IMR-90 (cell line): ENCODE data around the gene SCARB1. TPM values are rescaled to one million over a fixed set of nuclear protein-coding genes. Genes with fewer than 3 reads are reported as not detected.
A peak's percentile ranks its signal among the peaks of the same experiment; 100 is the strongest.

Experiments
- ATAC-seq: fragments of 200-7000 bp; cut with Tn5 transposase; 2 replicates; pipeline ENCODE4 v1.9.1; 2020; ENCODE audit warnings: low read depth, mild to moderate bottlenecking, moderate library complexity
- BruUV-seq: library from RNA; stranded (reverse); fragments of 400-500 nt; replicated peaks from 2 replicates; lab custom pipeline; 2021; lab: Mats Ljungman, UMichigan
- CTCF ChIA-PET: fragments of 300-600 bp; formaldehyde crosslinking; extraction: SDS; loops from one replicate; lab custom pipeline; 2021; ENCODE audit warnings: antibody characterized with exemption; lab: Yijun Ruan, JAX
- POLR2A ChIA-PET: fragments of 300-600 bp; sonication (Branson Sonifier 250); formaldehyde crosslinking; loops from one replicate; lab custom pipeline; 2022; ENCODE audit warnings: antibody characterized with exemption; ENCODE audit not compliant: unreplicated experiment; lab: Charles Lee
- DNase-seq: peaks from one replicate; pipeline ENCODE4 v3.0.0; 2013
- H2AFZ ChIP-seq: replicated peaks from 2 replicates; pipeline ENCODE3; 2013; ENCODE audit warnings: low read length, mild to moderate bottlenecking; ENCODE audit not compliant: poor library complexity
- H2AK5ac ChIP-seq: 2 replicates; pipeline ENCODE4 v1.6.1; 2013; ENCODE audit warnings: low read depth, low read length, inconsistent platforms
- H2AK9ac ChIP-seq: replicated peaks from 2 replicates; pipeline ENCODE3; 2013; ENCODE audit warnings: mild to moderate bottlenecking, low read depth, low read length, moderate library complexity; ENCODE audit not compliant: poor library complexity
- H2BK120ac ChIP-seq: 2 replicates; pipeline ENCODE4 v1.6.1; 2013; ENCODE audit warnings: low read depth, low read length, inconsistent platforms
- H2BK15ac ChIP-seq: 3 replicates; pipeline ENCODE4 v1.6.1; 2013; ENCODE audit warnings: low read depth, low read length, inconsistent platforms
- H2BK20ac ChIP-seq: 2 replicates; pipeline ENCODE4 v1.6.1; 2013; ENCODE audit warnings: low read depth, mild to moderate bottlenecking, inconsistent platforms, low read length, moderate library complexity
- H2BK5ac ChIP-seq: 2 replicates; pipeline ENCODE4 v1.6.1; 2013; ENCODE audit warnings: mild to moderate bottlenecking, low read depth, low read length, inconsistent platforms; ENCODE audit not compliant: poor library complexity, severe bottlenecking
- H3K14ac ChIP-seq: replicated peaks from 2 replicates; pipeline ENCODE4 v1.6.1; 2013; ENCODE audit warnings: low read depth, low read length, inconsistent platforms
- H3K18ac ChIP-seq: 2 replicates; pipeline ENCODE4 v1.6.1; 2013; ENCODE audit warnings: low read depth, low read length, control low read depth
- H3K23ac ChIP-seq: 2 replicates; pipeline ENCODE4 v1.6.1; 2013; ENCODE audit warnings: low read depth, low read length, inconsistent platforms
- H3K27ac ChIP-seq: 2 replicates; pipeline ENCODE4 v1.5.1; 2013; ENCODE audit warnings: mild to moderate bottlenecking, control low read depth, low read length; ENCODE audit not compliant: insufficient read depth
- H3K27me3 ChIP-seq: 2 replicates; pipeline ENCODE4 v1.6.1; 2013; ENCODE audit warnings: low read length; ENCODE audit not compliant: control insufficient read depth, insufficient read depth
- H3K36me3 ChIP-seq: 2 replicates; pipeline ENCODE4 v1.6.1; 2013; ENCODE audit warnings: low read length, mixed read lengths; ENCODE audit not compliant: control insufficient read depth, insufficient read depth
- H3K4ac ChIP-seq: 2 replicates; pipeline ENCODE4 v1.6.1; 2013; ENCODE audit warnings: low read depth, low read length, inconsistent platforms
- H3K4me1 ChIP-seq: 2 replicates; pipeline ENCODE4 v1.6.1; 2013; ENCODE audit warnings: low read length, mixed read lengths; ENCODE audit not compliant: control insufficient read depth, insufficient read depth
- H3K4me2 ChIP-seq: 2 replicates; pipeline ENCODE4 v1.6.1; 2013; ENCODE audit warnings: low read depth, mild to moderate bottlenecking, control low read depth, low read length, moderate library complexity
- H3K4me3 ChIP-seq: 2 replicates; pipeline ENCODE4 v1.5.1; 2013; ENCODE audit warnings: low read depth, mild to moderate bottlenecking, control low read depth, low read length, moderate library complexity; ENCODE audit not compliant: insufficient read depth
- H3K56ac ChIP-seq: 2 replicates; pipeline ENCODE4 v1.6.1; 2013; ENCODE audit warnings: low read length, inconsistent platforms; ENCODE audit not compliant: insufficient read depth; ENCODE audit errors: extremely low read depth
- H3K79me1 ChIP-seq, 2 experiments: 2 replicates each; pipeline ENCODE4 v1.6.1; 2013; ENCODE audit warnings: low read length in 2 of 2, inconsistent platforms in 1 of 2, low read depth in 1 of 2
- H3K9ac ChIP-seq: 2 replicates; pipeline ENCODE4 v1.6.1; 2013; ENCODE audit warnings: low read depth, low read length, control low read depth
- H3K9me1 ChIP-seq: 2 replicates; pipeline ENCODE4 v1.6.1; 2013; ENCODE audit warnings: low read length, inconsistent platforms; ENCODE audit not compliant: insufficient read depth
- H3K9me3 ChIP-seq: 2 replicates; pipeline ENCODE4 v1.6.1; 2013; ENCODE audit warnings: low read length; ENCODE audit not compliant: control insufficient read depth, insufficient read depth
- H4K20me1 ChIP-seq: 2 replicates; pipeline ENCODE4 v1.6.1; 2013; ENCODE audit warnings: low read length, inconsistent platforms; ENCODE audit not compliant: insufficient read depth
- H4K5ac ChIP-seq: 2 replicates; pipeline ENCODE4 v1.6.1; 2013; ENCODE audit warnings: mild to moderate bottlenecking, low read depth, low read length, control low read depth
- H4K8ac ChIP-seq, 2 experiments: 2 replicates each; pipeline ENCODE4 v1.6.1; 2013; ENCODE audit warnings: low read depth in 2 of 2, low read length in 2 of 2, control low read depth in 1 of 2, inconsistent platforms in 1 of 2
- H4K91ac ChIP-seq: 2 replicates; pipeline ENCODE4 v1.6.1; 2013; ENCODE audit warnings: low read depth, low read length, inconsistent platforms; ENCODE audit not compliant: insufficient read depth
- MAFK ChIP-seq: IDR thresholded peaks from 2 replicates; pipeline ENCODE4 v1.6.1; 2012; ENCODE audit warnings: low read depth, low read length, improper control_type of control experiment
- MXI1 ChIP-seq: IDR thresholded peaks from 2 replicates; pipeline ENCODE4 v1.6.1; 2012; ENCODE audit warnings: low read depth, mild to moderate bottlenecking, low read length, moderate library complexity, borderline replicate concordance
- WGBS, 2 experiments: methylation state at CpG; one replicate each; pipeline versions ENCODE4 v1.1.5 to v1.1.7; 2013; ENCODE audit warnings: missing lambda C conversion rate in 2 of 2; ENCODE audit not compliant: insufficient read length in 1 of 2; ENCODE audit errors: extremely low coverage in 2 of 2; 5-methylcytosine and 5-hydroxymethylcytosine counted together
- dilution Hi-C: fragments of 300-500 bp; cut with HindIII; formaldehyde crosslinking; loops from one replicate; pipeline ENCODE4 v1.14.3; 2018; ENCODE audit warnings: low sequenced_read_pairs; ENCODE audit not compliant: unreplicated experiment
- in situ Hi-C: fragments of 300-500 bp; cut with MboI; formaldehyde crosslinking; loops from 3 replicates; pipeline ENCODE4 v1.14.3; 2019; ENCODE audit warnings: low sequenced_read_pairs, inconsistent platforms, mixed read lengths
- intact Hi-C: fragments of 100-400 bp; cut with micrococcal nuclease; formaldehyde crosslinking; loops from 2 replicates; pipeline ENCODE4 v1.10.0; 2022
- polyA plus RNA-seq, 3 experiments: library from polyadenylated mRNA; depleted of rRNA; stranded (reverse); fragments of >200 nt; gene quantifications; 2 replicates each; pipeline ENCODE4 v1.2.3, GENCODE V29; 2012; ENCODE audit warnings: low replicate concordance in 1 of 3
- total RNA-seq: library from RNA; depleted of rRNA; stranded (reverse); fragments of >200 nt; gene quantifications from 2 replicates; pipeline ENCODE4 v1.2.3, GENCODE V29; 2012

Gene SCARB1
- total and polyA plus RNA-seq, 2 of the 4 experiments (the other 2 are of a cell fraction), result 3.0 to 24.8 TPM

DNA sequence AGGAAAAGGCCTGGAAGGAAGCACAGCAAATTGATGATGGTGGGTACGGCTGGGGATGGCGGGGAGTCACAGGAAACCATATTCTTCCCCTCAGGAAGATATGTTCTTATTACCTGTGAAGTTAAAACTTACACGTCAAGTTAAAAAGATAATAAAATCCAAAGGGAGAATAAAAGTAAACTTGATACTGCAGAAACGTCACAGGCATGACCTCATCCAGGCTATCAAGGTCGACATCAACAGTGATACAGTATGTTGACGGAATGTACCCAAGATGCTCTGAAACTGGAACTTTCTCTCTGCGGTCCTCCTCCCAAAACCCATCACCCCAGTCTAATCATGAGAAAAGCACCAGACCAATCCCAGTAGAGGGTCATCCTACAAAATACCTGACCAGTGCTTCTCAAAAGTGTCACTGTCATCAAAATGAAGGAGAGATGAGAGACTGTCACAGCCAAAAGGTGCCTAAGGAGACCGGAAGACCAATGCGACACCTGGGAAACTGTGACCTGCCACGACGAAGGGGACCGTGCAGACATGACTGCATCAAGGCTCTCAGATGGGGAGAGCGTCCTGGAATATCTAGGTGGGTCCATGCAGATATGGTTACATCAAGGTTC lies 74.6 kb downstream of the SCARB1 start:
- Histone ChIP-seq H3K4ac (no peak overlapping the region), H3K27ac (no peak overlapping the region), H2BK5ac (no peak overlapping the region), H3K23ac (no peak overlapping the region), H3K9me1 (0 out of 2 replicates have a peak, but pooled peaks cover 5% of the 10 kb centered on the region), H2AFZ (no peak overlapping the region), H3K4me1 (peaks cover 5% of the 10 kb centered on the region; the same call in 1 of the 2 replicates), H4K8ac (no peak overlapping the region), H4K5ac (no peak overlapping the region), H2BK15ac (no peak overlapping the region), H3K9ac (no peak overlapping the region), H2AK9ac (no peak overlapping the region), H3K14ac (no peak overlapping the region), H3K56ac (no peak overlapping the region), H4K20me1 (no peaks in the 10 kb centered on the region), H3K79me1 (no peaks in the 10 kb centered on the region), H3K9me3 (no peaks in the 10 kb centered on the region), H2BK20ac (no peak overlapping the region), H3K4me3 (no peak overlapping the region), H3K27me3 (no peaks in the 10 kb centered on the region), H2BK120ac (no peak overlapping the region), H3K4me2 (no peak overlapping the region), H4K91ac (no peak overlapping the region), H3K36me3 (no peaks in the 10 kb centered on the region; the same call in 1 of the 2 replicates), H2AK5ac (no peak overlapping the region), H3K18ac (no peak overlapping the region)
- POLR2A ChIA-PET, result no interaction called here
- dilution Hi-C loops (no loop called here), intact Hi-C loops (loop anchor here (5.0 kb wide), 1 partner anchor 108 kb away; no protein-coding TSS in a partner anchor), in situ Hi-C loops (no loop called here)
- 92% methylated on average over 4 of the region's 13 CpGs; no CpG with 5 or more reads in 1 of the 2 experiments for WGBS, 2 experiments
- TF ChIP-seq MAFK, result peak; percentile 58; the same call in 1 of the 2 replicates
- no peak for TF ChIP-seq MXI1
- no TSS peak for BruUV-seq
- DNase-seq (no peak), ATAC-seq (no peak)
- CTCF ChIA-PET, result no interaction called here
